GM18868 (cell line): ENCODE measurements around the gene RNF207.

Source experiments
- ATAC-seq: cut with Tn5 transposase; IDR thresholded peaks from one replicate; pipeline ENCODE4 v1.9.1; 2021; ENCODE audit warnings: mild to moderate bottlenecking, moderate library complexity; ENCODE audit not compliant: unreplicated experiment

The RNF207 gene

DNA sequence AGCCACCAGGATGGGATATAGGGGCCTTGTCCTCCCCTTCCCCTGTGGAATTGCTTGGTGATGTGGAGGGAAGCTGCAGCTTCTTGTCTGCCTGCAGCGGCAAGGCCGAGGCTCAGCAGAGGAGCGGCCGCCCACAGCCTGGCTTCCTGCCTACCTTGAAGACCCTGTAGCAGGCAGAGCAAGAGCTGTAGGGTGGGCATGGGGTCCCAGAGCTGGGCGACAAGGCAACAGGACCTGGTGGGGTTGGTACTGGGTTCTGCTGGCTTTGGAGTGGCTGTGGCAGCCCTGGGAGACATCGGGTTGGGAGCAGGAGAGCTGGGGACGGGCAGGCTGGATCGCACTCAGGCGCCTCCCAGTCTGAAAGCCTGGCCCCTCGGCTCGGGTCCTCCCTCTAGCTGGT is 60.7 kb downstream of the RNF207 start:
- no peak for ATAC-seq

GRCh38 chr1:6267686-6268322 is 61.9 kb downstream of the RNF207 start:
- ATAC-seq, result no peak

- ATAC-seq, result no peak
These were observed 62.5 kb downstream of the RNF207 start for GRCh38 chr1:6268415-6268814.

GRCh38 chr1:6269296-6269695 is 63.4 kb downstream of the RNF207 start:
- no peak for ATAC-seq

GRCh38 chr1:6269720-6270400 is 63.9 kb downstream of the RNF207 start:
- ATAC-seq, result no peak

DNA sequence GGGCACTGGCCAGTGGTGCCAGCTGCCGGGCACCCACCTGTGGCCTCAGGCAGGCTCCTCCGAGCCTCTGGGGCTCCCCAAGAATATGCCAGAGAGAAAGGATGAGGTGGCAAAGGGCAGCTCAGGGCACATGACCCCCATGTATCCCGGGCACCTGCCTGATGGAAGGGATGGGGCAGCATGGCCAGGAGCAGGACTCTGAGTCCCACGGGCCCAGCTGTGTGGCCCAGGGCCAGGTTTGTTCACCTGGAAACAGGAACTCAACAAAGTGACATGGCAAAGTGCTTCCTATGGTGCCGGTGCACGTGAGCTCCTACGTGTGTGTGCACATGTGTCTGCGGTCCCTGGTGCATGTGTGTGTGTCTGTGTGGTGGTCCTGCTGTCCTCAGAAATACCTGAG is 64.5 kb downstream of the RNF207 start:
- no peak for ATAC-seq
